Type B pancreatic cell (in vitro differentiated cells): Measurements from ENCODE around the gene TMEM233. TPM values are rescaled to one million over a fixed set of nuclear protein-coding genes. Genes with fewer than 3 reads are reported as not detected.

Experiments
- DNase-seq: peaks from one replicate; pipeline ENCODE4 v3.0.0; 2021; ENCODE audit warnings: mixed read lengths; ENCODE audit not compliant: unreplicated experiment; ENCODE audit errors: extremely low spot score
- H3K27ac Mint-ChIP-seq: 2 replicates; pipeline ENCODE4 v1.8.0; 2021; ENCODE audit warnings: mild to moderate bottlenecking, mixed read lengths
- H3K27me3 Mint-ChIP-seq: 2 replicates; pipeline ENCODE4 v1.8.0; 2021; ENCODE audit warnings: mixed read lengths
- H3K36me3 Mint-ChIP-seq: 2 replicates; pipeline ENCODE4 v1.8.0; 2021; ENCODE audit warnings: mixed read lengths
- H3K4me1 Mint-ChIP-seq: one replicate; pipeline ENCODE4 v1.8.0; 2021; ENCODE audit warnings: mixed read lengths; ENCODE audit not compliant: unreplicated experiment
- H3K4me3 Mint-ChIP-seq: 2 replicates; pipeline ENCODE4 v1.8.0; 2021; ENCODE audit warnings: mild to moderate bottlenecking, mixed read lengths
- H3K9me3 Mint-ChIP-seq: 2 replicates; pipeline ENCODE4 v1.8.0; 2021; ENCODE audit warnings: mixed read lengths
- total RNA-seq: library from RNA; stranded (reverse); gene quantifications from 2 replicates; pipeline ENCODE4 v1.2.1, GENCODE V29; 2021; ENCODE audit warnings: low replicate concordance
- TF ChIP-seq, protein P1 (sequence below): fragments of 200-600 bp; sonication (generic); conservative IDR thresholded peaks from 2 replicates; pipeline ENCODE4 v1.5.0; 2021; ENCODE audit warnings: antibody characterized with exemption, mild to moderate bottlenecking

Gene TMEM233
- total RNA-seq, 1 donor from 2014 or later, result not detected

DNA sequence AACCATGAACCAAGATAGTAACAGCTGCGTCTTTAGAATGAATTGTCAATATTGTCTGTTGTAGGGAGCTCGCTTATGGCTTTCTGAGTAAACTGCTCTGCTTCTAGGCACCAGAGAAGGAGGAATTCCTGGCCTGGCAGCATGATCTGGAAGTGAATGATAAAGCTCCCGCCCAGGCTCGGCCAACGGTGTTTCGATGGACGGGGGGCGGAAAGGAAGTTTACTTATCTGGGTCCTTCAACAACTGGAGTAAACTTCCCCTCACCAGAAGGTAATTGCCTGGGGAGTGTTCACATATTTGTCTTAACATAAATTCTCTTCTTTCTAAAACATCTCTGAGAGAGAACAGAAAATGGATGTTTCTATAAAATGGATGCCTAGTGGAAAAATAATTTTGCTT lies 78.6 kb downstream of the TMEM233 start:
- H3K36me3 Mint-ChIP-seq, result peaks cover 37% of the 10 kb centered on the region

DNA sequence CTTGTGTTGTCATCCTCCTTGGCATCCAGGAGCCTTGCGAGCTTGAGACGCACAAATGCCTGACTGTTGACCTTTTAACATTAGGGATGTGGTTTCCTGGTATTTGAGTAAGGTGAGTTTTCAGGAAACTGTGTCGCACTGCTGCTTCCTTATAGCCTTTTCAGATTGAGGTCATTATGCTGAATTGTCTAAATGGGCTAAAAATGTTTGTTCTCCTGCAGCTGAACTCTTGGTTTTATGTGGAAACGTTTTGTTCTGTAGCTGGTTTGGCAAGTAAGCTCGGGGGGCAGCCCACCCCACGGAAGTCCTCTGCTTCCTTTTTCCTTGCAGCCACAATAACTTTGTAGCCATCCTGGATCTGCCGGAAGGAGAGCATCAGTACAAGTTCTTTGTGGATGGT lies 80.1 kb downstream of the TMEM233 start:
- Mint-ChIP-seq H3K36me3 (peaks cover 47% of the 10 kb centered on the region), H3K4me1 (peaks cover 17% of the 10 kb centered on the region), H3K9me3 (no peaks in the 10 kb centered on the region), H3K4me3 (no peak overlapping the region), H3K27me3 (no peaks in the 10 kb centered on the region), H3K27ac (no peak overlapping the region)
- TF ChIP-seq, protein P1, sequence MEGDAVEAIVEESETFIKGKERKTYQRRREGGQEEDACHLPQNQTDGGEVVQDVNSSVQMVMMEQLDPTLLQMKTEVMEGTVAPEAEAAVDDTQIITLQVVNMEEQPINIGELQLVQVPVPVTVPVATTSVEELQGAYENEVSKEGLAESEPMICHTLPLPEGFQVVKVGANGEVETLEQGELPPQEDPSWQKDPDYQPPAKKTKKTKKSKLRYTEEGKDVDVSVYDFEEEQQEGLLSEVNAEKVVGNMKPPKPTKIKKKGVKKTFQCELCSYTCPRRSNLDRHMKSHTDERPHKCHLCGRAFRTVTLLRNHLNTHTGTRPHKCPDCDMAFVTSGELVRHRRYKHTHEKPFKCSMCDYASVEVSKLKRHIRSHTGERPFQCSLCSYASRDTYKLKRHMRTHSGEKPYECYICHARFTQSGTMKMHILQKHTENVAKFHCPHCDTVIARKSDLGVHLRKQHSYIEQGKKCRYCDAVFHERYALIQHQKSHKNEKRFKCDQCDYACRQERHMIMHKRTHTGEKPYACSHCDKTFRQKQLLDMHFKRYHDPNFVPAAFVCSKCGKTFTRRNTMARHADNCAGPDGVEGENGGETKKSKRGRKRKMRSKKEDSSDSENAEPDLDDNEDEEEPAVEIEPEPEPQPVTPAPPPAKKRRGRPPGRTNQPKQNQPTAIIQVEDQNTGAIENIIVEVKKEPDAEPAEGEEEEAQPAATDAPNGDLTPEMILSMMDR, result no peak
- no peak for DNase-seq

More for the DNA sequence above, 78.6 kb downstream of the TMEM233 start:
- Mint-ChIP-seq H3K27me3 (no peaks in the 10 kb centered on the region), H3K27ac (no peak overlapping the region), H3K4me1 (peaks cover 20% of the 10 kb centered on the region), H3K9me3 (no peaks in the 10 kb centered on the region), H3K4me3 (no peak overlapping the region)
- TF ChIP-seq, protein P1, result no peak
- DNase-seq, result no peak

DNA sequence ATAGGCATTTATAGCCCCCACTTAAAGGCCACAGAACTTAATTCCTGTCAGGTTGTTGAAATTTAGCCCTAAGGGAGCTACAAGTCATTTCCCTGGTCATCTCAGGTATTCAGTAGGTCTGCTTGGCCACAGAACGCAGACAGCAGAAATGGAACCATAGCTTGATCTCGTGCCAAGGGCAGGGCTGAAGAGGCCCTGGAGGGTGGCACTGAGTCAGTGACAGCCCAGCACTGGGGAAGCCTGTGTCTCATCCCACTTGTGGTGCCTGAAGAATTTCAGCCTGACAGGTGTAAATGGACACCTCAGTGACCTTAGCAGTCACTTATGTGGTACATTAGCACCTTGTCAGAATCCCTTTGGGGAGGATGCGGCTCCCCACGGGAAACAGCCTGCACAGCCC lies 81.0 kb downstream of the TMEM233 start:
- peaks cover 53% of the 10 kb centered on the region for H3K36me3 Mint-ChIP-seq

GRCh38 chr12:119676022-119676421 lies 82.4 kb downstream of the TMEM233 start:
- TF ChIP-seq, protein P1, result no peak
- Mint-ChIP-seq H3K27ac (no peak overlapping the region), H3K4me3 (no peak overlapping the region), H3K9me3 (no peaks in the 10 kb centered on the region), H3K27me3 (no peaks in the 10 kb centered on the region), H3K36me3 (peaks cover 52% of the 10 kb centered on the region), H3K4me1 (peaks cover 3% of the 10 kb centered on the region)
- DNase-seq, result no peak

More for the DNA sequence above, 81.0 kb downstream of the TMEM233 start:
- Mint-ChIP-seq H3K4me3 (no peak overlapping the region), H3K27ac (no peak overlapping the region), H3K4me1 (peaks cover 17% of the 10 kb centered on the region), H3K9me3 (no peaks in the 10 kb centered on the region), H3K27me3 (no peaks in the 10 kb centered on the region)
- TF ChIP-seq, protein P1, result no peak
- DNase-seq, result no peak

GRCh38 chr12:119676573-119676972 lies 83.0 kb downstream of the TMEM233 start:
- Mint-ChIP-seq H3K9me3 (no peaks in the 10 kb centered on the region), H3K4me1 (no peaks in the 10 kb centered on the region), H3K4me3 (no peak overlapping the region), H3K27ac (no peak overlapping the region), H3K36me3 (peaks cover 52% of the 10 kb centered on the region), H3K27me3 (no peaks in the 10 kb centered on the region)
- TF ChIP-seq, protein P1, result no peak
- DNase-seq, result no peak

- Mint-ChIP-seq H3K4me1 (peaks cover 3% of the 10 kb centered on the region), H3K27ac (no peak overlapping the region), H3K4me3 (peak overlapping the region; percentile 45), H3K9me3 (no peaks in the 10 kb centered on the region), H3K27me3 (no peaks in the 10 kb centered on the region), H3K36me3 (peaks cover 45% of the 10 kb centered on the region)
- TF ChIP-seq, protein P1, result no peak
- no peak for DNase-seq
Measured at GRCh38 chr12:119678459-119678858, 84.9 kb downstream of the TMEM233 start.
